Osteoblast (primary cell): Measurements from ENCODE around the gene C1S. TPM values are rescaled to one million over a fixed set of nuclear protein-coding genes. Genes with fewer than 3 reads are reported as not detected.
A peak's percentile ranks its signal among the peaks of the same experiment; 100 is the strongest.

ENCODE experiments used
- DNase-seq: peaks from one replicate; pipeline ENCODE4 v3.0.0; 2011; ENCODE audit warnings: low spot score, mixed read lengths; ENCODE audit not compliant: insufficient read length; ENCODE audit errors: missing footprints
- H2AFZ ChIP-seq: 2 replicates; pipeline ENCODE4 v1.6.0; 2011; ENCODE audit warnings: mild to moderate bottlenecking, low read length
- H3K27ac ChIP-seq: 2 replicates; pipeline ENCODE4 v1.5.1; 2011; ENCODE audit warnings: mild to moderate bottlenecking, low read depth, low read length, moderate library complexity
- H3K27me3 ChIP-seq: 2 replicates; pipeline ENCODE4 v1.6.0; 2012; ENCODE audit warnings: mild to moderate bottlenecking, control low read depth, inconsistent platforms, low read length, moderate library complexity; ENCODE audit not compliant: insufficient read depth
- H3K36me3 ChIP-seq: 2 replicates; pipeline ENCODE4 v1.5.1; 2011; ENCODE audit warnings: mild to moderate bottlenecking, low read length, control low read depth, moderate library complexity; ENCODE audit not compliant: insufficient read depth
- H3K4me1 ChIP-seq: 2 replicates; pipeline ENCODE4 v1.5.1; 2011; ENCODE audit warnings: mild to moderate bottlenecking, low read length, control low read depth, moderate library complexity; ENCODE audit not compliant: insufficient read depth
- H3K4me2 ChIP-seq: 2 replicates; pipeline ENCODE4 v1.6.0; 2011; ENCODE audit warnings: mild to moderate bottlenecking, low read length; ENCODE audit not compliant: insufficient read depth
- H3K4me3 ChIP-seq: fragments of 200-600 bp; sonication (generic); 3 replicates; pipeline ENCODE4 v1.5.1; 2012; ENCODE audit warnings: mild to moderate bottlenecking, low read length, inconsistent platforms; ENCODE audit not compliant: insufficient read depth
- H3K79me2 ChIP-seq: 2 replicates; pipeline ENCODE4 v1.6.0; 2012; ENCODE audit warnings: mild to moderate bottlenecking, low read length, control low read depth, inconsistent platforms; ENCODE audit not compliant: insufficient read depth
- H3K9me3 ChIP-seq: 2 replicates; pipeline ENCODE4 v1.5.1; 2011; ENCODE audit warnings: low read depth, low read length, control low read depth
- H4K20me1 ChIP-seq: 2 replicates; pipeline ENCODE4 v1.6.0; 2012; ENCODE audit warnings: mild to moderate bottlenecking, low read length, control low read depth; ENCODE audit not compliant: insufficient read depth
- CTCF ChIP-seq: IDR thresholded peaks from 2 replicates; pipeline ENCODE4 v1.5.1; 2011; ENCODE audit warnings: mild to moderate bottlenecking, low read depth, low read length, moderate library complexity; ENCODE audit errors: extremely low read depth
- total RNA-seq: library from RNA; depleted of rRNA; stranded (reverse); fragments of >200 nt; gene quantifications from 2 replicates; pipeline ENCODE4 v1.2.3, GENCODE V29; 2012

C1S gene
- total RNA-seq, 1 donor: 443 TPM

GRCh38 chr12:7078163-7078562 is 17.6 kb downstream of the C1S start:
- peaks cover 25% of the 10 kb centered on the region for H3K36me3 ChIP-seq
- no peak for DNase-seq
- H3K27ac ChIP-seq: no peak overlapping the region
- no peaks in the 10 kb centered on the region for H4K20me1 ChIP-seq
- H3K4me1 ChIP-seq: peaks cover 29% of the 10 kb centered on the region
- H2AFZ ChIP-seq: no peak overlapping the region
- TF ChIP-seq CTCF: no peak
- H3K9me3 ChIP-seq: no peaks in the 10 kb centered on the region
- no peak overlapping the region for H3K4me2 ChIP-seq
- H3K27me3 ChIP-seq: no peaks in the 10 kb centered on the region
- no peaks in the 10 kb centered on the region for H3K79me2 ChIP-seq
- H3K4me3 ChIP-seq: no peak overlapping the region

- no peaks in the 10 kb centered on the region for H4K20me1 ChIP-seq
- no peak for DNase-seq
Observed at GRCh38 chr12:7079826-7080125, 19.3 kb downstream of the C1S start.

GRCh38 chr12:7081037-7081436 is 20.5 kb downstream of the C1S start:
- no peak for TF ChIP-seq CTCF
- H3K4me1 ChIP-seq: peaks cover 25% of the 10 kb centered on the region
- no peaks in the 10 kb centered on the region for H3K9me3 ChIP-seq
- peaks cover 44% of the 10 kb centered on the region for H3K36me3 ChIP-seq
- H3K27me3 ChIP-seq: no peaks in the 10 kb centered on the region
- H2AFZ ChIP-seq: no peak overlapping the region
- no peak for DNase-seq
- no peak overlapping the region for H3K4me2 ChIP-seq
- H3K79me2 ChIP-seq: no peaks in the 10 kb centered on the region
- H4K20me1 ChIP-seq: no peaks in the 10 kb centered on the region
- no peak overlapping the region for H3K27ac ChIP-seq
- no peak overlapping the region for H3K4me3 ChIP-seq

More at GRCh38 chr12:7079826-7080125, 19.3 kb downstream of the C1S start:
- H3K4me3 ChIP-seq: no peak overlapping the region
- TF ChIP-seq CTCF: no peak
- H3K4me2 ChIP-seq: peak overlapping the region; percentile 59
- H3K36me3 ChIP-seq: peaks cover 31% of the 10 kb centered on the region
- no peaks in the 10 kb centered on the region for H3K27me3 ChIP-seq
- no peaks in the 10 kb centered on the region for H3K9me3 ChIP-seq
- no peak overlapping the region for H2AFZ ChIP-seq
- H3K4me1 ChIP-seq: peaks cover 29% of the 10 kb centered on the region
- H3K79me2 ChIP-seq: no peaks in the 10 kb centered on the region
- H3K27ac ChIP-seq: peak overlapping the region; percentile 61

- H3K4me1 ChIP-seq: peaks cover 19% of the 10 kb centered on the region
- no peak overlapping the region for H3K4me2 ChIP-seq
- TF ChIP-seq CTCF: no peak
- H3K4me3 ChIP-seq: no peak overlapping the region
- H3K79me2 ChIP-seq: no peaks in the 10 kb centered on the region
- no peak for DNase-seq
- no peaks in the 10 kb centered on the region for H3K27me3 ChIP-seq
- H2AFZ ChIP-seq: no peak overlapping the region
- H3K36me3 ChIP-seq: peaks cover 48% of the 10 kb centered on the region
- H3K27ac ChIP-seq: no peak overlapping the region
- no peaks in the 10 kb centered on the region for H4K20me1 ChIP-seq
- H3K9me3 ChIP-seq: no peaks in the 10 kb centered on the region
Observed at GRCh38 chr12:7083125-7083524, 22.6 kb downstream of the C1S start.
